Measurements from ENCODE around the gene ZNF672.
"Not testable (repeated sequence)": the region's sequence is repeated elsewhere in the genome, so short reads cannot be mapped to it uniquely, and the experiment has no call there.

DNA sequence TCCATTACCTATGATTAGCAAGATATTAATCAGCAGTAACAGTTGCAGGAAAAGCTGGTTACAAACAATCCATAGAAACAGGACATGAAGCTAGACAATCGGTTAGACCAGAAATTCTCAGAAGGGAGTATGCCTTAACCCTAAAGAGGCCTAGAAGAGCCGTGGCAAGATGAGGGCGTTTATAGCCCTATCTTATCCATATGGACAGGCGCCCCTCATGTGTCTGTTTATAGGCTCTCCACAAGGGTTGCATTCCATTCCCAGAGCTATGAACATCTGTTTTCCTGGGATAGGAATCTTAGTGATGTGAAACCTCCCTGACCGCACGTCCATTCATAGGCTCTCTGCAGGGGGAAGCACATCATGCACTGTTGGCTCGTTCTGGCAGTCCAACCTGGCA lies 44.4 kb downstream of the ZNF672 start:
- not testable (repeated sequence) for TF ChIP-seq POLR2A (IDR thresholded peaks at IDR 0.05; ENCODE audit: low read depth, low read length); TAF1 (IDR thresholded peaks at IDR 0.05; ENCODE audit: borderline replicate concordance, low read depth, low read length); POLR2AphosphoS5 (IDR thresholded peaks at IDR 0.05; ENCODE audit: low read depth, low read length)

Measured in GM12892 (cell line).